Measurements from ENCODE around the gene TYR.
"Not testable (repeated sequence)": the region's sequence is repeated elsewhere in the genome, so short reads cannot be mapped to it uniquely, and the experiment has no call there.

Gene TYR

GRCh38 chr11:89273220-89273619, 95.5 kb downstream of the TYR start:
- DNase-seq = not testable (repeated sequence)

DNA sequence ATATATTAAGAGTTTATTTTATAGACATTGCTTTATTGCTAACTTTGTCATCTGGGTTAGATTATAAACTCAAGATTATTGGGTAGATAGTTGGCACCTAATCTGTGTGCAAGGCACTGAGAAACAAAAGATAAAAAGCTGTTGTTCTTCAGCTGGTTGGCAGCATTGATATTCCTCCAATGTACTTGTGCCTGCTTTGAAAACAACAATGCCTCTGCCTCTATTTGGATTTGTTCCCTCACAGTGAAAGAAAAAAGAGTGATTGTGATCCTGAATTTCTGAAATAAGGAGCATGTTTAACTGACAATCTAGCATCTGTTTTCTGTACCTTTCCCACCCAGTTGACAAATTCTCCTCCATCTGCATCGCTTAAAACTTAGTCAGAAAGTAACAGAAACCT, 98.3 kb downstream of the TYR start:
- no peak for DNase-seq

- no peak for DNase-seq
Observed at GRCh38 chr11:89279176-89279575, 101.5 kb downstream of the TYR start.

DNA sequence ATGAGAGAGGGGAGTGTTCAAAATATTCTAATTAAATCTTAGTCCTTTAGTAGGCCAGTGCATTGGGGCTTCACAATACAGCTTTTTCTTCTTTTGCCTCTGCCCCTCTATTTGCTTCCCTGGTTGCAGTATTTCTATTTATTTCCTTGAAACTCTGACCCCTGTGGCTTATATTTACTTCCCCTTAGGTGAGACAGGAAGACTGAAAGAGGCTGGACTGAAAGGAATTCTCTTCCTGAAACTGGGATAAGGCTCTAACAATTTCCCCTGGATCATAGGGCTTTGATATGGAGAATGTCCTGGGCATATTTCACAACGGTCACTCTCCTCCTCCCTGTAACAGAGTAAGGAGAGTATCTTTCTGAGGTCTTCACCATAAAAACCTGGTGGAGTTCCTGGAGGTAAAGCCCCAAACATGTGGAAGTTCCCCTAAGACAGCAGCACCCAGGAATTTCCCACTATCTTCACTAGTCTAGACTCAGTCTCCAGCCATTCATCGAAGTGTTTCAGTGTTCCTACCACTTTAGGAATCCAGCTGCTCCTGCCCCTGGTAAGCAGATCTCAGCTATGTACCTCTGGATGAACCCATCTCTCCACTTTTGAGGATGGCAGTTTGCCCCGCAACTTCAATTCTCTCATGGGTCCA, 103.5 kb downstream of the TYR start:
- DNase-seq = peak; percentile 56

GRCh38 chr11:89286601-89287000, 108.9 kb downstream of the TYR start:
- DNase-seq = not testable (repeated sequence)

GRCh38 chr11:89288004-89288403, 110.3 kb downstream of the TYR start:
- DNase-seq = not testable (repeated sequence)

GRCh38 chr11:89293965-89294679, 116.4 kb downstream of the TYR start:
- no peak for DNase-seq

GRCh38 chr11:89295023-89295422, 117.3 kb downstream of the TYR start:
- not testable (repeated sequence) for DNase-seq

- peak; percentile 29 for DNase-seq
Observed at GRCh38 chr11:89303029-89303428, 125.4 kb downstream of the TYR start.

DNA sequence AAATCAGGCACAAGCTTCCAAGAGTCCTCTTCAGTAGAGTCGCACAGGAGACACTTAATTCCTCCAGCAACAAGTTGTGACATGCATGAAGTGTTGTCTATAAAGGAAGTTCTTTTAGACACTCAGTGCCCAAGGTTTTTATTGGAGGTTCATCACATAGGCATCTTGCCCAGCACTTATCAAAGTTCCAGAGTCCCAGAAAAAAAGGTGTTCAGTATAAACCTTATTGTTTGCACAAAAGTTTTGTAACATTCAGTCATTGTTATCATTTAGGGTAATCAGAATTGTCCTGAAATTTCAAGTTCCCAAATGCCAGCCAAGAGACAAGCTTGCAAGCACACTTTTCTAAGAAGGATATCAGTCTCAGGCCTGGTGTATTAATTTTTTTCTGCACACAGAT, 130.6 kb downstream of the TYR start:
- not testable (repeated sequence) for DNase-seq

DNA sequence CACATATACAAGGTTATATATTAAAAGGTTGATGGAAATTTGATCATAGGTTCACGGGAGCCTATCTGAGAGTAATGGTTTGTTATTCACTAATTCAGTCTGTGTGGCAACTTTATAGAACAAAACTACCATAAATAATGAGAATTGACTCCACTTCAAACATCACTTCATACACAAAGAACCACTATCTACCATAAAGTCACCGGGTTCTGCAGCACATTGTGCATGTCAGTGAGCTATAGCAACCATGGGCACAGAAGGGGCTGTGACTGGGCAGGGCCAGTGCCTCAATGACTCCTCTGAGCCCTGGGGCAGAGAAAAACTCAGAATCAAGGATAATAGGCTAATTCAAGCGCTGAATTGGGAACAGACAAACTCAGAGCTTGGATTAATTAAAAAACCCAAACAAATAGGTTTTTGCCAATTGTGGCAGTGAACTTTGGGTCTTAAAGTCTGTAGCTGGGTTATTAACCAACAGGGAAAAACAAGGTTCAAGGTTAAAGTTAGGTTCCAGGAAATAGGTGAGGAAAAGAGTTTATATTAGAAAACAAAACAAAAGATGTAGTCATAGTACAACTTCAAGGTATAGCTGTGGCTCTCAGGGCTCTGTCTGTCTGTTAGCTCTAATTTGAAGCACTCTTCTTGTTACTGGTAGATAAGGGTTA, 131.8 kb downstream of the TYR start:
- peak; percentile 7 for DNase-seq

DNA sequence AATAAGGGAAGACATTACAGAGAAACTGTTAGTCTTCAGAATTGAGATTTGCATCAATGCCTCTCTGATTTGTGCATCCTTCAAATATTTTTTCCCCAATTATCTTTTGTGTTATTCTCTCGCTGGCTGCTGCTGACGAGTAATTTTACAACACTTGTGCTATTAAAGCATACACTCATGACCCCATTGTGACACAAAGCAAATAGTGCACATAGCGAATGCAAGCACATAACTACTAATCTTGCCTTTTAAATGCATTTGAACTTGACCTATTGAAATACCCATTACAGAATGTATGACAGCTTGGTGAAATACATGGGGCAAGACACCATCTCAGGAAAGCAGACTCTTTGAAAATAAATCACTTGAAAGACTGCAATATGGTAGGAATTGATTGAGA, 132.9 kb downstream of the TYR start:
- DNase-seq = peak; percentile 96

DNA sequence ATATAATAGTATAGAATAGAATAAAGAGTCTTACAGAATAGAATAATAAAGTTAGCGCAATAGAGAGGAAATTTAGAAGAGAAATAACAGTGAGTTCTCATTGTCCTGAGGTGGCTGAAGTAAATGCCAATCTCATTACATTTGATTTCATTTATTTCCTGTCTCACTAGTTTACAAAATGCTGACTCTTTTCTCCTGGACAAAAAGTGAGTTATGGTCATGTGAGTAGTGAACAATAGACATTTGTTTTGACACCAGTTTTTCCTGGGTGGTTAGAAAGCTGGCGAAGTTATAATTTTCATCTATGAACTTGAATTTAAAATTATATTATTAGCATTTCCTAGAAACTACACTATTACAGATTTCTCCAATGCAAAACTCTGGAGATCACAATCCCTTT, 143.7 kb downstream of the TYR start:
- DNase-seq = no peak

DNA sequence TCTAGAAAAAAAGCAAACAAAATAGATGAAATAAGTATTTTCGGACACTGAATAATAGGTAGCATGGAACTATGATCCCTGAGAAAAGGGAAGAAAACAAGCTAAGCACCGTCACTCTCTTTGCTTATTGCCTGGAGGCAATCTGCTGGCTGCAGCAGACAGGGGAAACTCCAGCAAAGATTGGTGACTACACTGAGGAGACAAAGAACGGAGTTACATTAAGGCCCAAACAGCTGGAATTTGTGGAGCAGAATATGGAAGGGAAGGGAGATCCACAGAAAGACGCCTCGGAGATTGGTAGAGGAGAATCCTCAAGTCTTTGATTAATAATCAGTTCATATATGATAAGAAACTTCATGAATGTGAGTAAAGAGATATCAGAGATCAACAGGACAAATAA, 150.2 kb downstream of the TYR start:
- peak; percentile 27 for DNase-seq

GRCh38 chr11:89331940-89332339, 154.3 kb downstream of the TYR start:
- DNase-seq = not testable (repeated sequence)

DNA sequence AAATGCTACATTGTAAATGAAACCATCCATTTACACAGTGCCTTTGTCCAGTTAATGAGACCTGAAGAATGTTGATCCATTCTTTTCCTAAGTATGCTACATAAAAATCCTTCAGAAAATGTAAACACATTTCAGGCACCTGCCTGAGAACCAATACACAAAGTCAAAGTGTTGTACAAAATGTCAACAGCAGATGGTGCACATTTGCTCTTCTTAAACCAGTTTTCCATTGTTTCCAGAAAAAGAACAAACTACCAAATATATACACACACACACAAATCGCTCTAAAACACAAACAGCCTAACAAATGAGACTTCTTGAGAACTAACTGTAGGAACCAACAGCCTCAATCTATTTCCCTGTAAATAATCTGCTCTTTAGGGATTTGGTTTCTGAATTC, 156.0 kb downstream of the TYR start:
- DNase-seq = peak; percentile 81

DNA sequence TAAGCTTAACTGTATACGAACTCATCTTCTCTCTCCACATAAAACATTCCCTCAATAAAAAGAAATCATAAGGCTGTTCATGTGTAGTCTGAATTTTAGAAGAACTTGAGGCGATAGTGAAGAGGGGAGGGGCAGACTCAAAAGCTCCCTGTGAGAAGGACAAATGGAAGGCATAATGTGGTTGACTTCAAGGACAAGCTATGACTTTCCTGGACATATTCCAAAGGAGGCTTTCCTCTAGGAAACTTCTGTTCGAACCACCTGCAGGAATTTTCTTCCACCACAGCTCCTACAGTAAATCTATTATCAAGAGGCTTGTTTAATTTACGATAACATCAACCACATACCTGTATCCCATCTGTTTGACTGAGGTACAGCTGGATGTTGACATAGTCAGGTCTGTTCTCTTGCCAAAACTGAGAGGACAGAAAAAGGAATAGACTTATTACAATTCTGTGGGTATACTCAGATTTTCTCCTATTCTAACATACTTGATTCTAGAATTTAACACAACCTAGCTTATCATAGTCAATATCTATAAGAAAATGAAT, 159.5 kb downstream of the TYR start:
- peak; percentile 76 for DNase-seq

GRCh38 chr11:89338073-89338472, 160.4 kb downstream of the TYR start:
- DNase-seq = not testable (repeated sequence)

DNA sequence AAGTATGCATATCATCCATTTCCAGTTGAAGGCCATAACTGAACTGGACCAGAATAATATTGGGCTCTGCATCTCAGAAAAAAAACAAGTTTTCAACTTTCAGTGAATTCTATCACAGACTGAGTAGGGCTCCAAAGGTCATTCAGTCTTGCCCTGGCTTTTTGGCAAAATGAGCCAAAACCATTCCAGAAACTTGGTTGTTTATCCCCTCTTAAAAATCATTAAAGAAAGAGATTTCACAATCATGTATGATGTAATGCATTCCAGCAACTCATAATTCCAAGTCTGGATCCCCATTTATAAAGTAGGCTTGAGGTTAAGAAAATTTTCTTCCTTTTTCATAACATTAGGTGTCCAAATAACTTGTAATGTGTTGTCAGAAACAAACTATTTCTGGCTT, 162.8 kb downstream of the TYR start:
- DNase-seq = not testable (repeated sequence)

- DNase-seq = not testable (repeated sequence)
Observed at GRCh38 chr11:89342880-89343572, 165.4 kb downstream of the TYR start.
